Stomach (tissue), 4 donors: ENCODE data around the gene CCM2L.

ENCODE experiments used
- CTCF ChIP-seq, 7 experiments: fragments of 450-650 bp in 4 of 7; fragments of 200-600 bp in 3 of 7; sonication (generic) in 3 of 7; IDR thresholded peaks; one replicate each; pipeline ENCODE4 v1.5.1; 2016 to 2019; ENCODE audit warnings: antibody characterized with exemption in 7 of 7, control low read depth in 2 of 7, mild to moderate bottlenecking in 1 of 7
- POLR2A ChIP-seq, 4 donors: fragments of 450-650 bp; IDR thresholded peaks; one replicate each; pipeline ENCODE4 v1.6.1; 2016; ENCODE audit warnings: antibody characterized with exemption in 4 of 4, control low read depth in 2 of 4, mild to moderate bottlenecking in 1 of 4, moderate library complexity in 1 of 4

- TF ChIP-seq POLR2A (IDR thresholded peaks at IDR 0.05) (no peak), CTCF (IDR thresholded peaks at IDR 0.05) (no peak)
Observed at GRCh38 chr20:32010101-32010500, at the start of gene CCM2L.
